MM.1S (cell line): Measurements from ENCODE around the gene RASAL2.

ENCODE experiments used
- EZH2 ChIP-seq: fragments of 300-600 bp; sonication (generic); optimal IDR thresholded peaks from 2 replicates; pipeline ENCODE3; 2017; ENCODE audit warnings: low read depth, mild to moderate bottlenecking, antibody characterized with exemption, low read length, mixed read lengths
- EZH2phosphoT487 ChIP-seq: fragments of 300-600 bp; sonication (generic); IDR thresholded peaks from 2 replicates; pipeline ENCODE4 v1.6.1; 2018; ENCODE audit warnings: antibody characterized with exemption, low read length
- TF ChIP-seq, protein P1 (sequence below): fragments of 300-600 bp; sonication (generic); IDR thresholded peaks from 2 replicates; pipeline ENCODE4 v1.5.1; 2016; ENCODE audit warnings: antibody characterized with exemption, low read length, mixed read lengths

- TF ChIP-seq, protein P1, sequence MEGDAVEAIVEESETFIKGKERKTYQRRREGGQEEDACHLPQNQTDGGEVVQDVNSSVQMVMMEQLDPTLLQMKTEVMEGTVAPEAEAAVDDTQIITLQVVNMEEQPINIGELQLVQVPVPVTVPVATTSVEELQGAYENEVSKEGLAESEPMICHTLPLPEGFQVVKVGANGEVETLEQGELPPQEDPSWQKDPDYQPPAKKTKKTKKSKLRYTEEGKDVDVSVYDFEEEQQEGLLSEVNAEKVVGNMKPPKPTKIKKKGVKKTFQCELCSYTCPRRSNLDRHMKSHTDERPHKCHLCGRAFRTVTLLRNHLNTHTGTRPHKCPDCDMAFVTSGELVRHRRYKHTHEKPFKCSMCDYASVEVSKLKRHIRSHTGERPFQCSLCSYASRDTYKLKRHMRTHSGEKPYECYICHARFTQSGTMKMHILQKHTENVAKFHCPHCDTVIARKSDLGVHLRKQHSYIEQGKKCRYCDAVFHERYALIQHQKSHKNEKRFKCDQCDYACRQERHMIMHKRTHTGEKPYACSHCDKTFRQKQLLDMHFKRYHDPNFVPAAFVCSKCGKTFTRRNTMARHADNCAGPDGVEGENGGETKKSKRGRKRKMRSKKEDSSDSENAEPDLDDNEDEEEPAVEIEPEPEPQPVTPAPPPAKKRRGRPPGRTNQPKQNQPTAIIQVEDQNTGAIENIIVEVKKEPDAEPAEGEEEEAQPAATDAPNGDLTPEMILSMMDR = no peak
- no peak for TF ChIP-seq EZH2phosphoT487
- no peak for TF ChIP-seq EZH2
Observed at GRCh38 chr1:178436899-178437298, 343.0 kb downstream of the RASAL2 start.
